AG04449 (cell line): Measurements from ENCODE around the gene PDIK1L.
"Not testable (repeated sequence)": the region's sequence is repeated elsewhere in the genome, so short reads cannot be mapped to it uniquely, and the experiment has no call there.

Source experiments
- CTCF ChIA-PET: fragments of 350-600 bp; formaldehyde crosslinking; extraction: SDS; loops from one replicate; lab custom pipeline; 2021; ENCODE audit warnings: antibody characterized with exemption; lab: Yijun Ruan, JAX
- POLR2A ChIA-PET: fragments of 400-600, 350-600 bp; formaldehyde crosslinking; extraction: SDS; loops from one replicate; lab custom pipeline; 2020; ENCODE audit warnings: antibody characterized with exemption, inconsistent platforms; lab: Yijun Ruan, JAX
- DNase-seq: peaks from one replicate; pipeline ENCODE4 v3.0.0-alpha.2; 2010; ENCODE audit warnings: low read depth, low spot score
- H3K4me3 ChIP-seq: 2 replicates; pipeline ENCODE4 v1.5.1; 2011; ENCODE audit warnings: low read depth, mild to moderate bottlenecking, control low read depth, low read length
- CTCF ChIP-seq: IDR thresholded peaks from one replicate; pipeline ENCODE4 v1.5.1; 2011; ENCODE audit warnings: mild to moderate bottlenecking, moderate library complexity, low read length, control low read depth, inconsistent platforms; ENCODE audit not compliant: insufficient read depth; ENCODE audit errors: missing control alignments

Gene PDIK1L

GRCh38 chr1:26102119-26102518 lies 9.5 kb upstream of the PDIK1L start:
- no peak overlapping the region for H3K4me3 ChIP-seq
- TF ChIP-seq CTCF: no peak
- POLR2A ChIA-PET: interaction anchor here (1.8 kb wide), 1 partner anchor 9 kb away, joined by 9 read pairs; the partner anchor contains the start of gene PDIK1L
- no peak for DNase-seq
- CTCF ChIA-PET: interaction anchor here (0.7 to 14.0 kb wide), 18 partner anchors 8 to 315 kb away, joined by 3 to 360 read pairs (median 6); partner anchors contain the start of gene TRIM63

- no peak for DNase-seq
- TF ChIP-seq CTCF: no peak
- H3K4me3 ChIP-seq: no peak overlapping the region
- ChIA-PET POLR2A (interaction anchor here (1.8 kb wide), 1 partner anchor 9 kb away, joined by 9 read pairs; the partner anchor contains the start of gene PDIK1L), CTCF (interaction anchor here (0.6 to 14.0 kb wide), 16 partner anchors 10 to 315 kb away, joined by 3 to 360 read pairs (median 6); partner anchors contain the start of genes C1orf232 and ZNF593)
Measured at GRCh38 chr1:26102526-26102925, 9.1 kb upstream of the PDIK1L start.

- CTCF ChIA-PET: interaction anchor here (1.0 to 14.0 kb wide), 14 partner anchors 10 to 286 kb away, joined by 3 to 360 read pairs (median 4); no protein-coding TSS in a partner anchor
- POLR2A ChIA-PET, DNase-seq, H3K4me3 ChIP-seq: not testable (repeated sequence)
Measured at GRCh38 chr1:26105226-26105548, 6.4 kb upstream of the PDIK1L start.

DNA sequence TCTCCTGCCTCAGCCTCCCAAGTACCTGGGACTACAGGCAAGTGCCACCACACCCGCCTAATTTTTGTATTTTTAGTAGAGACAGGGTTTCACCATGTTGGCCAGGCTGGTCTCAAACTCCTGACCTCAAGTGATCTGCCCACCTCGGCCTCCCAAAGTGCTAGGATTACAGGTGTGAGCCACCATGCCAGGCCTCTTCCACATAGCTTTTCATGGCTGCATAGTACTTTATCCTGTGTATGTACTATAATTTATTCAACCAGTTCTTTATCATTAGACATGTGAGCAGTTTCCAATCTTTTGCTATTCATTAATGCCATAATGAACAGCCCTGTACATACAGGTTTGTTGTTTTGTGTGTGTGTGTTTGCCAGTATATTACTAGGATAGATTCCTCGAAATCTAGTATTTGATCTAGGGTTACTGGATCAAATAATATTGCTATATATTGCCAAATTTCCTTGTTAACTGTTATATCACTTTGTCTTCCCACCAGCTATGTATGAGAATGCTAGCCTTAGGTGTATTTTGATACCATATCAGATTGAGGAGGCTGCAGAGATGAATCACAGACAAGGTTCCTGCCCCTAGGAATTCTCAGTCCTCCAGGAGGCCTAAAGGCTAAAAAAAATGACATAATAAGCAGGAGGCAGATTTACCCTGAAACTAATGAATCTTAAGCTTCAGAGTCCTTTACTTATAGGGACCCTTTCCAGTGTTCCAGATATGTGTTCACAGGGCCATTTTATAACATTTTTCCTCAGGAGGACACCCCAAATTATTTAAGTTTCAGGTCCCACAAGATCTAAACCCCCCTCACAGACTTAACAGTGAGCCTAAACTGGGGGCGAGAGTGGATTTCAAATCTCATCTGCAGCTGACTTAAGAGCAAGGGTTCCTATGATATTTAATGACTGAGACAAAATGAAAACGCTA lies 2.1 kb upstream of the PDIK1L start:
- ChIA-PET CTCF (interaction anchor here (1.0 to 14.0 kb wide), 5 partner anchors 8 to 308 kb away, joined by 3 to 360 read pairs (median 5); no protein-coding TSS in a partner anchor), POLR2A (no interaction called here)
- 0 out of 2 replicates have a peak overlapping the region, but pooled peaks have one; percentile 9 for H3K4me3 ChIP-seq
- DNase-seq: no peak
- TF ChIP-seq CTCF: no peak

DNA sequence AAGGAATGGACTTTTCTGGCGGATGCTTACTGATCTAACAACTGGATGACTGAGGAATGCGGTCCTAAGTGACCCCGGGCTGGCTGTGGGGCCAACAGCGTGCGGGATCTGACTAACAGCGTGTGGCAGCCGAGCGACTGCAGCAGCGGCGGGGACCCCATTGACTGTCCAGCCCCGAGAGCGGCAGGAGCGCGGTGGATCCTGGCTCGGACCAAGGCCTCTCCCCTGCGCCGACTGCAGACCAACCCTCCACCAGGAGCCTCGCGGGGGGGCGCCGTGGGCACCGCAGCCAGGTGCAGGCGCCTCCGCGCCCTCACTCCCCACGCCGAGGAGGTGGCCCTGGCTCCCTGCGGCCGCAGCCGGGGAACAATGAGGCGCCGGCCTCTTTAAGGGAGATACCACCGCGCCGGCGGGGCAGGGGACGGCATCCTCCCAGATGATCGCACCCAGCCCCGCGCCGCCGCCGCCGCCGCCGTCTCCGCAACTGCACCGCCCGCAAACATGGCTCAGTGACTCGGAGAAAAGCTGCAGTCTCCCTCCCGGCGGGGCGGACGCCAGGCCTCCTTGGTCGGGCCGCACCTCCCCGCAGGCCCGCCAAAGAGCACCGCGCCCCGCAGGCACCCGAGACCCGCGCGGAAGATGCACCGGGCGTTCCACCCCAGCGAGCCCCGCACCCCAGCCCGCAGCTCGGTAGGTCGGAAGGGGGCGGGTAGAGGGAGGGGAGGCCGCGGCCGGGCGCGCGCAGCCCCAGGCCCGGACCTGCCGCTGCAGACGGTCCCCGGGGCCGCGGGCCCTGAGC lies 694 bp upstream of the PDIK1L start:
- peak overlapping the region; percentile 97 for H3K4me3 ChIP-seq
- no peak for TF ChIP-seq CTCF
- DNase-seq: no peak
- POLR2A ChIA-PET: interaction anchor here (1.0 to 1.1 kb wide), 3 partner anchors 8 to 59 kb away, joined by 3 to 9 read pairs (median 4); partner anchors contain the start of gene ZNF593
- CTCF ChIA-PET: interaction anchor here (1.0 to 14.0 kb wide), 5 partner anchors 10 to 54 kb away, joined by 4 to 360 read pairs (median 14); no protein-coding TSS in a partner anchor

DNA sequence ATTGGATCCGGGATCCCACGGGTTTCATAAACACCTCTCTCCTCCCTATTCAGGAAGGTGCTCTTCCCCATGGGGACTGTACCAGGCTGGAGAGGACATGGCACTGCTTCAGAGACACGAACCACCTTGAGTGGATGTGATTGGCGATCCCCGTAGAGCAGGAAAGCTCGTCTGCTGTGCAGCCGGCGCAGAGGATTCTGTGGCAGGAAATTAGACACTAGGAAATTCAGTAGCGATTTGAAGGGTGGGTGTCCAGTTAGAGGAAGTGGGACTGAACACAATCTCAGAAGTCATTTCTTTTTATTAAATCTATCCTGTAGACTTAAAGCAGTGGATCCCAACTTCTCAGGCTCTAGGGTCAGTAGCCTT lies 767 bp downstream of the PDIK1L start:
- POLR2A ChIA-PET: no interaction called here
- no peak for DNase-seq
- TF ChIP-seq CTCF: no peak
- H3K4me3 ChIP-seq: peak overlapping the region; percentile 97
- CTCF ChIA-PET: interaction anchor here (0.6 to 3.4 kb wide), 7 partner anchors 10 to 122 kb away, joined by 3 to 28 read pairs (median 4); partner anchors contain the start of genes CEP85 and ZNF593
